Liver (tissue), 9 donors: ENCODE results near the gene EIF3K. TPM values are rescaled to one million over a fixed set of nuclear protein-coding genes. Genes with fewer than 3 reads are reported as not detected.

Experiments
- DNase-seq: peaks from one replicate; pipeline ENCODE4 v3.0.0-alpha.2; 2017; ENCODE audit warnings: low spot score
- H3K27ac ChIP-seq, 2 donors: one replicate each; pipeline ENCODE4 v1.7.0; 2013; ENCODE audit warnings: inconsistent platforms in 2 of 2, low read length in 2 of 2, control low read depth in 1 of 2, low read depth in 1 of 2, mild to moderate bottlenecking in 1 of 2
- H3K27me3 ChIP-seq, 4 donors: one replicate each; pipeline versions ENCODE4 v1.6.1 to v1.7.0; 2013; ENCODE audit warnings: low read length in 3 of 4, inconsistent platforms in 1 of 4, mild to moderate bottlenecking in 1 of 4, moderate library complexity in 1 of 4; ENCODE audit not compliant: control insufficient read depth in 4 of 4, insufficient read depth in 4 of 4
- H3K36me3 ChIP-seq, 4 donors: one replicate each; pipeline versions ENCODE4 v1.6.1 to v1.7.0; 2013; ENCODE audit warnings: low read length in 3 of 4, mild to moderate bottlenecking in 3 of 4, low read depth in 1 of 4, moderate library complexity in 1 of 4; ENCODE audit not compliant: control insufficient read depth in 4 of 4, insufficient read depth in 3 of 4
- H3K4me1 ChIP-seq, 4 donors: one replicate each; pipeline versions ENCODE4 v1.6.1 to v1.7.0; 2013; ENCODE audit warnings: low read length in 3 of 4, mild to moderate bottlenecking in 3 of 4, moderate library complexity in 1 of 4; ENCODE audit not compliant: control insufficient read depth in 4 of 4, insufficient read depth in 4 of 4
- H3K4me3 ChIP-seq, 3 donors: one replicate each; pipeline versions ENCODE4 v1.6.1 to v1.7.0; 2013; ENCODE audit warnings: low read length in 3 of 3, control low read depth in 1 of 3, low read depth in 1 of 3, mild to moderate bottlenecking in 1 of 3
- H3K9ac ChIP-seq, 2 donors: one replicate each; pipeline ENCODE4 v1.7.0; 2013; ENCODE audit warnings: low read length in 2 of 2, mild to moderate bottlenecking in 2 of 2, moderate library complexity in 2 of 2, control low read depth in 1 of 2, low read depth in 1 of 2
- H3K9me3 ChIP-seq, 4 donors: one replicate each; pipeline versions ENCODE4 v1.6.1 to v1.7.0; 2013; ENCODE audit warnings: low read length in 3 of 4; ENCODE audit not compliant: control insufficient read depth in 4 of 4
- FOXA1 ChIP-seq: IDR thresholded peaks from 2 replicates; pipeline ENCODE4 v1.6.1; 2016; ENCODE audit warnings: antibody characterized with exemption
- FOXA2 ChIP-seq: IDR thresholded peaks from 2 replicates; pipeline ENCODE4 v1.6.1; 2016; ENCODE audit warnings: antibody characterized with exemption
- GABPA ChIP-seq, 2 donors: IDR thresholded peaks in 1 of 2; conservative IDR thresholded peaks in 1 of 2; 2 replicates each; pipeline ENCODE4 v1.6.1; 2016; ENCODE audit warnings: antibody characterized with exemption in 2 of 2, mild to moderate bottlenecking in 1 of 2, moderate library complexity in 1 of 2
- HNF4A ChIP-seq, 2 donors: conservative IDR thresholded peaks; 2 replicates each; pipeline ENCODE4 v1.6.1; 2016; ENCODE audit warnings: antibody characterized with exemption in 2 of 2, mild to moderate bottlenecking in 2 of 2
- HNF4G ChIP-seq: IDR thresholded peaks from 2 replicates; pipeline ENCODE4 v1.6.1; 2016; ENCODE audit warnings: antibody characterized with exemption
- JUND ChIP-seq, 2 donors: IDR thresholded peaks; 2 replicates each; pipeline ENCODE4 v1.6.1; 2016; ENCODE audit warnings: antibody characterized with exemption in 2 of 2
- RAD21 ChIP-seq, 2 donors: IDR thresholded peaks; 2 replicates each; pipeline ENCODE4 v1.6.1; 2016; ENCODE audit warnings: antibody characterized with exemption in 2 of 2, mild to moderate bottlenecking in 2 of 2
- RXRA ChIP-seq, 2 donors: IDR thresholded peaks; 2 replicates each; pipeline ENCODE4 v1.6.1; 2017 to 2018; ENCODE audit warnings: antibody characterized with exemption in 2 of 2, mild to moderate bottlenecking in 1 of 2
- SP1 ChIP-seq: IDR thresholded peaks from 2 replicates; pipeline ENCODE4 v1.6.1; 2018; ENCODE audit warnings: antibody characterized with exemption, mild to moderate bottlenecking
- TAF1 ChIP-seq: conservative IDR thresholded peaks from 2 replicates; pipeline ENCODE4 v1.6.1; 2016; ENCODE audit warnings: antibody characterized with exemption, mild to moderate bottlenecking
- YY1 ChIP-seq: IDR thresholded peaks from 2 replicates; pipeline ENCODE4 v1.6.1; 2016; ENCODE audit warnings: antibody characterized with exemption, mild to moderate bottlenecking
- WGBS: extraction: QIAGEN DNeasy Blood & Tissue Kit; methylation state at CpG from one replicate; pipeline ENCODE4 v1.1.7; 2013; 5-methylcytosine and 5-hydroxymethylcytosine counted together
- polyA plus RNA-seq, 2 donors: library from polyadenylated mRNA; stranded (reverse) in 1 of 2; unstranded in 1 of 2; fragments of 200-250 nt in 1 of 2; fragments of >200 nt in 1 of 2; fragmentation: Nextera tagmentation in 1 of 2; extraction: Ambion mirVana in 1 of 2; gene quantifications; one replicate each; pipeline versions ENCODE4 v1.2.1 to v1.2.3, GENCODE V29; 2013 to 2015
- total RNA-seq, 2 donors: library from RNA; depleted of rRNA; stranded (reverse); fragments of >200 nt; gene quantifications; one replicate each; pipeline ENCODE4 v1.2.3, GENCODE V29; 2014
- TF ChIP-seq, protein P1 (sequence below): IDR thresholded peaks from 2 replicates; pipeline ENCODE4 v1.6.1; 2016; ENCODE audit warnings: antibody characterized with exemption, mild to moderate bottlenecking
- TF ChIP-seq, protein P2 (sequence below): IDR thresholded peaks from 2 replicates; pipeline ENCODE4 v1.6.1; 2016; ENCODE audit warnings: antibody characterized with exemption
- TF ChIP-seq, protein P3 (sequence below): fragments of 150-350 bp; IDR thresholded peaks from 2 replicates; pipeline ENCODE4 v1.5.1; 2017; ENCODE audit warnings: improper control_type of control experiment, low read depth, low read length; ENCODE audit not compliant: missing input control
- TF ChIP-seq, protein P4 (sequence below): IDR thresholded peaks from 2 replicates; pipeline ENCODE4 v1.6.1; 2016; ENCODE audit warnings: antibody characterized with exemption
- TF ChIP-seq, protein P5 (sequence below): IDR thresholded peaks from 2 replicates; pipeline ENCODE4 v1.6.1; 2016; ENCODE audit warnings: antibody characterized with exemption
- donor health status: healthy.
- donor health status: healthy.
- donor health status: healthy.
- donor health status: healthy.
- donor health status: healthy.

EIF3K gene
- total and polyA plus RNA-seq, 4 donors = 118 to 240 (median 151) TPM

DNA sequence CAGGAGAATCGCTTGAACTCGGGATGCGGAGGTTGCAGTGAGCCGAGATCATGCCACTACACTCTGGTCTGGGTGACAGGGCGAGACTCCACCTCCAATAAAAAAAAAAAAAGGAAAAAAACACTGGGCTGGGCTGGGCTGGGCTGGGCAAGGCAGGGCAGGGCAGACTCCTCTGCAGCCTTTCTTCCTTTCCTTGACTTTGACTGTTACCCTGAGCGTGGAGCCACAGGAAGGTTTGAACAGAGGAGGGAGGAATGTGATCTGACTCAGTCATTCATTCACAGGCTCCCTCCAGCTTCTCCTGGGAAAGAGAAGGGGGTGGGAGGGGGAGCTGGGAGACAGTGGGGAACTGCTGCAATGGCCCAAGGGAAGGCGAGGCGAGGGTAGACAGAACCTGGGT is 25.7 kb downstream of the EIF3K start:
- H3K4me1 ChIP-seq = peaks cover 3 to 6% (median 5%) of the 10 kb centered on the region in 4 donors
- H3K4me3 ChIP-seq = no peak overlapping the region
- H3K36me3 ChIP-seq = no peaks in the 10 kb centered on the region
- no peaks in the 10 kb centered on the region for H3K27me3 ChIP-seq
- TF ChIP-seq RXRA (IDR thresholded peaks at IDR 0.05) = no peak
- no peak for TF ChIP-seq TAF1
- no peak for TF ChIP-seq SP1
- no peak for TF ChIP-seq JUND (IDR thresholded peaks at IDR 0.05)
- TF ChIP-seq, protein P1, sequence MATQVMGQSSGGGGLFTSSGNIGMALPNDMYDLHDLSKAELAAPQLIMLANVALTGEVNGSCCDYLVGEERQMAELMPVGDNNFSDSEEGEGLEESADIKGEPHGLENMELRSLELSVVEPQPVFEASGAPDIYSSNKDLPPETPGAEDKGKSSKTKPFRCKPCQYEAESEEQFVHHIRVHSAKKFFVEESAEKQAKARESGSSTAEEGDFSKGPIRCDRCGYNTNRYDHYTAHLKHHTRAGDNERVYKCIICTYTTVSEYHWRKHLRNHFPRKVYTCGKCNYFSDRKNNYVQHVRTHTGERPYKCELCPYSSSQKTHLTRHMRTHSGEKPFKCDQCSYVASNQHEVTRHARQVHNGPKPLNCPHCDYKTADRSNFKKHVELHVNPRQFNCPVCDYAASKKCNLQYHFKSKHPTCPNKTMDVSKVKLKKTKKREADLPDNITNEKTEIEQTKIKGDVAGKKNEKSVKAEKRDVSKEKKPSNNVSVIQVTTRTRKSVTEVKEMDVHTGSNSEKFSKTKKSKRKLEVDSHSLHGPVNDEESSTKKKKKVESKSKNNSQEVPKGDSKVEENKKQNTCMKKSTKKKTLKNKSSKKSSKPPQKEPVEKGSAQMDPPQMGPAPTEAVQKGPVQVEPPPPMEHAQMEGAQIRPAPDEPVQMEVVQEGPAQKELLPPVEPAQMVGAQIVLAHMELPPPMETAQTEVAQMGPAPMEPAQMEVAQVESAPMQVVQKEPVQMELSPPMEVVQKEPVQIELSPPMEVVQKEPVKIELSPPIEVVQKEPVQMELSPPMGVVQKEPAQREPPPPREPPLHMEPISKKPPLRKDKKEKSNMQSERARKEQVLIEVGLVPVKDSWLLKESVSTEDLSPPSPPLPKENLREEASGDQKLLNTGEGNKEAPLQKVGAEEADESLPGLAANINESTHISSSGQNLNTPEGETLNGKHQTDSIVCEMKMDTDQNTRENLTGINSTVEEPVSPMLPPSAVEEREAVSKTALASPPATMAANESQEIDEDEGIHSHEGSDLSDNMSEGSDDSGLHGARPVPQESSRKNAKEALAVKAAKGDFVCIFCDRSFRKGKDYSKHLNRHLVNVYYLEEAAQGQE = no peak
- TF ChIP-seq GABPA (IDR thresholded peaks at IDR 0.05 in 1 of 2, conservative IDR thresholded peaks at IDR 0.05 in 1 of 2) = no peak
- TF ChIP-seq RAD21 (IDR thresholded peaks at IDR 0.05) = no peak
- TF ChIP-seq, protein P2, sequence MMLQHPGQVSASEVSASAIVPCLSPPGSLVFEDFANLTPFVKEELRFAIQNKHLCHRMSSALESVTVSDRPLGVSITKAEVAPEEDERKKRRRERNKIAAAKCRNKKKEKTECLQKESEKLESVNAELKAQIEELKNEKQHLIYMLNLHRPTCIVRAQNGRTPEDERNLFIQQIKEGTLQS = no peak
- TF ChIP-seq, protein P3, sequence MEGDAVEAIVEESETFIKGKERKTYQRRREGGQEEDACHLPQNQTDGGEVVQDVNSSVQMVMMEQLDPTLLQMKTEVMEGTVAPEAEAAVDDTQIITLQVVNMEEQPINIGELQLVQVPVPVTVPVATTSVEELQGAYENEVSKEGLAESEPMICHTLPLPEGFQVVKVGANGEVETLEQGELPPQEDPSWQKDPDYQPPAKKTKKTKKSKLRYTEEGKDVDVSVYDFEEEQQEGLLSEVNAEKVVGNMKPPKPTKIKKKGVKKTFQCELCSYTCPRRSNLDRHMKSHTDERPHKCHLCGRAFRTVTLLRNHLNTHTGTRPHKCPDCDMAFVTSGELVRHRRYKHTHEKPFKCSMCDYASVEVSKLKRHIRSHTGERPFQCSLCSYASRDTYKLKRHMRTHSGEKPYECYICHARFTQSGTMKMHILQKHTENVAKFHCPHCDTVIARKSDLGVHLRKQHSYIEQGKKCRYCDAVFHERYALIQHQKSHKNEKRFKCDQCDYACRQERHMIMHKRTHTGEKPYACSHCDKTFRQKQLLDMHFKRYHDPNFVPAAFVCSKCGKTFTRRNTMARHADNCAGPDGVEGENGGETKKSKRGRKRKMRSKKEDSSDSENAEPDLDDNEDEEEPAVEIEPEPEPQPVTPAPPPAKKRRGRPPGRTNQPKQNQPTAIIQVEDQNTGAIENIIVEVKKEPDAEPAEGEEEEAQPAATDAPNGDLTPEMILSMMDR = no peak
- no peak for TF ChIP-seq YY1
- TF ChIP-seq HNF4G = no peak
- TF ChIP-seq FOXA2 = no peak
- no peak overlapping the region for H3K27ac ChIP-seq
- no peak for DNase-seq
- no peak overlapping the region for H3K9ac ChIP-seq
- H3K9me3 ChIP-seq = no peaks in the 10 kb centered on the region
- 87% methylated on average over 8 of the region's 8 CpGs for WGBS

DNA sequence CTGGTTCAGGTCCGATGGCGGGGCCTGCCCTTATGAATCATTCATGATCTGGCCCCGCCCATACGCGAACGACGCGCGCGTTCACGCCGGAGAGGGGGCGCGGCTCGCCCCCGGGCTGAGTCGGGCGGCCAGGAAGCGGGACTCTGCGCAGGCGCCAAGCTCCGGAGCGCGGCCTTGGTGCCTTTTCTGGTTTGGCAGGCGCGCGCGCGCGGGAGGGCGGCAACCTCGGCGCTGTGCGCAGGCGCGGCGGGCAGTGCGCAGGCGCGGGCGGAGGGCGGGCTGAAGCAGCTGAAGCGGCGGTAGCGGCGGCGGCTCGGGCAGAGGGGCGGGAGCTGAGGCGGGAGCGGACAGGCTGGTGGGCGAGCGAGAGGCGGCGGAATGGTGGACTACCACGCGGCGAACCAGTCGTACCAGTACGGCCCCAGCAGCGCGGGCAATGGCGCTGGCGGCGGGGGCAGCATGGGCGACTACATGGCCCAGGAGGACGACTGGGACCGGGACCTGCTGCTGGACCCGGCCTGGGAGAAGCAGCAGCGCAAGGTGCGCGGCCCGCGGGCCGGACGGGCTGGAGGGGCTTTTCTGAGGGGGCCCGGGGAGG is 28.5 kb downstream of the EIF3K start, which contains the start of gene ACTN4:
ACTN4 (plus strand) TSS at position 282 of the 598 bp plus-strand sequence; CDS start at position 379, 97 bp downstream.
- H3K9ac ChIP-seq = peak within 1 kb of the TSS; percentile 96 to 99
- peak within 1 kb of the TSS; percentile 91 for H3K27ac ChIP-seq
- DNase-seq = peak; percentile 100
- no peaks in the 10 kb centered on the region for H3K9me3 ChIP-seq
- no peaks in the 10 kb centered on the region for H3K27me3 ChIP-seq
- WGBS = under 1% methylated on average over 77 of the region's 77 CpGs
- peaks cover 16 to 33% (median 30%) of the 10 kb centered on the region in 4 donors for H3K4me1 ChIP-seq
- H3K36me3 ChIP-seq = no peaks in the 10 kb centered on the region
- H3K4me3 ChIP-seq = peak within 1 kb of the TSS; percentile 94 to 99 (median 98)
- TF ChIP-seq HNF4G (no peak), YY1 (peak; percentile 64), RAD21 (IDR thresholded peaks at IDR 0.05) (peak; percentile 36 to 49), HNF4A (conservative IDR thresholded peaks at IDR 0.05) (peak; percentile 18 to 20), SP1 (peak; percentile 64), GABPA (IDR thresholded peaks at IDR 0.05 in 1 of 2, conservative IDR thresholded peaks at IDR 0.05 in 1 of 2) (no peak), TAF1 (peak; percentile 63), JUND (IDR thresholded peaks at IDR 0.05) (peak; percentile 82 to 83), FOXA2 (no peak), RXRA (IDR thresholded peaks at IDR 0.05) (no peak), FOXA1 (no peak)
- TF ChIP-seq, protein P4, sequence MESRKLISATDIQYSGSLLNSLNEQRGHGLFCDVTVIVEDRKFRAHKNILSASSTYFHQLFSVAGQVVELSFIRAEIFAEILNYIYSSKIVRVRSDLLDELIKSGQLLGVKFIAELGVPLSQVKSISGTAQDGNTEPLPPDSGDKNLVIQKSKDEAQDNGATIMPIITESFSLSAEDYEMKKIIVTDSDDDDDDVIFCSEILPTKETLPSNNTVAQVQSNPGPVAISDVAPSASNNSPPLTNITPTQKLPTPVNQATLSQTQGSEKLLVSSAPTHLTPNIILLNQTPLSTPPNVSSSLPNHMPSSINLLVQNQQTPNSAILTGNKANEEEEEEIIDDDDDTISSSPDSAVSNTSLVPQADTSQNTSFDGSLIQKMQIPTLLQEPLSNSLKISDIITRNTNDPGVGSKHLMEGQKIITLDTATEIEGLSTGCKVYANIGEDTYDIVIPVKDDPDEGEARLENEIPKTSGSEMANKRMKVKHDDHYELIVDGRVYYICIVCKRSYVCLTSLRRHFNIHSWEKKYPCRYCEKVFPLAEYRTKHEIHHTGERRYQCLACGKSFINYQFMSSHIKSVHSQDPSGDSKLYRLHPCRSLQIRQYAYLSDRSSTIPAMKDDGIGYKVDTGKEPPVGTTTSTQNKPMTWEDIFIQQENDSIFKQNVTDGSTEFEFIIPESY = no peak
- TF ChIP-seq, protein P5, sequence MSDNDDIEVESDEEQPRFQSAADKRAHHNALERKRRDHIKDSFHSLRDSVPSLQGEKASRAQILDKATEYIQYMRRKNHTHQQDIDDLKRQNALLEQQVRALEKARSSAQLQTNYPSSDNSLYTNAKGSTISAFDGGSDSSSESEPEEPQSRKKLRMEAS = peak; percentile 31
- TF ChIP-seq, protein P3 = no peak
- TF ChIP-seq, protein P1 = peak; percentile 55
